ENCODE data around the gene MTFR1L. TPM values are rescaled to one million over a fixed set of nuclear protein-coding genes. Genes with fewer than 3 reads are reported as not detected.

Gene MTFR1L
- total RNA-seq, 4 donors from 2014 or later, result 91.1 to 107 (median 101) TPM

DNA sequence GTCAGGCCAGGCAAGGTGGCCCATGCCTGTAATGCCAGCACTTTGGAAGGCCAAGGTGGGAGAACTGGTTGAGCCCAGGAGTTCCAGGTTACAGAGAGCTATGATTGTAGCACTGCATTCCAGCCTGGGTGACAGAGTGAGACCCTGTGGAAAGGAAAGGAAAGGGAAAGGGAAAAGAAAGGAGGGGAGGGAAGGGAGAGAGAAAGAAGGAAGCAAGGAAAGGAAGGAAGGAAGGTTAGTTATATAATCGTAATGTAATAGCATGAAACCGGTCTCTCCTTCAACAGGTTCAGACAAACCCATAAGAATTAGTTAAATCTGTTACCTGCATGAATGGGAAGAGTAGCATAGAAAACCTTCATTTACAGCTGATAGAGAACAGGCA, 56.9 kb downstream of the MTFR1L start:
- intact Hi-C loops (cut with DNase I), result no loop called here
- peaks cover 17 to 46% (median 42%) of the 10 kb centered on the region in 4 donors for H3K4me1 ChIP-seq
- no peak overlapping the region for H3K4me3 ChIP-seq
- TF ChIP-seq, protein P1, sequence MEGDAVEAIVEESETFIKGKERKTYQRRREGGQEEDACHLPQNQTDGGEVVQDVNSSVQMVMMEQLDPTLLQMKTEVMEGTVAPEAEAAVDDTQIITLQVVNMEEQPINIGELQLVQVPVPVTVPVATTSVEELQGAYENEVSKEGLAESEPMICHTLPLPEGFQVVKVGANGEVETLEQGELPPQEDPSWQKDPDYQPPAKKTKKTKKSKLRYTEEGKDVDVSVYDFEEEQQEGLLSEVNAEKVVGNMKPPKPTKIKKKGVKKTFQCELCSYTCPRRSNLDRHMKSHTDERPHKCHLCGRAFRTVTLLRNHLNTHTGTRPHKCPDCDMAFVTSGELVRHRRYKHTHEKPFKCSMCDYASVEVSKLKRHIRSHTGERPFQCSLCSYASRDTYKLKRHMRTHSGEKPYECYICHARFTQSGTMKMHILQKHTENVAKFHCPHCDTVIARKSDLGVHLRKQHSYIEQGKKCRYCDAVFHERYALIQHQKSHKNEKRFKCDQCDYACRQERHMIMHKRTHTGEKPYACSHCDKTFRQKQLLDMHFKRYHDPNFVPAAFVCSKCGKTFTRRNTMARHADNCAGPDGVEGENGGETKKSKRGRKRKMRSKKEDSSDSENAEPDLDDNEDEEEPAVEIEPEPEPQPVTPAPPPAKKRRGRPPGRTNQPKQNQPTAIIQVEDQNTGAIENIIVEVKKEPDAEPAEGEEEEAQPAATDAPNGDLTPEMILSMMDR (IDR thresholded peaks at IDR 0.05), result no peak
- TF ChIP-seq EP300 (IDR thresholded peaks at IDR 0.05), result no peak
- no peak for TF ChIP-seq POLR2A (IDR thresholded peaks at IDR 0.05; ENCODE audit: low read depth)
- TF ChIP-seq POLR2AphosphoS5 (IDR thresholded peaks at IDR 0.05), result no peak
- WGBS, result 79% methylated on average over 2 of the region's 2 CpGs
- no peak for DNase-seq (ENCODE audit: extremely low spot score)
- H3K27me3 ChIP-seq, result no peaks in the 10 kb centered on the region
- H3K36me3 ChIP-seq, result no peaks in the 10 kb centered on the region
- peak overlapping the region in 3 of 4 donors; percentile 81 to 89 (median 86) for H3K27ac ChIP-seq (replicated peaks in 1 of 4)
- H3K9me3 ChIP-seq, result no peaks in the 10 kb centered on the region

DNA sequence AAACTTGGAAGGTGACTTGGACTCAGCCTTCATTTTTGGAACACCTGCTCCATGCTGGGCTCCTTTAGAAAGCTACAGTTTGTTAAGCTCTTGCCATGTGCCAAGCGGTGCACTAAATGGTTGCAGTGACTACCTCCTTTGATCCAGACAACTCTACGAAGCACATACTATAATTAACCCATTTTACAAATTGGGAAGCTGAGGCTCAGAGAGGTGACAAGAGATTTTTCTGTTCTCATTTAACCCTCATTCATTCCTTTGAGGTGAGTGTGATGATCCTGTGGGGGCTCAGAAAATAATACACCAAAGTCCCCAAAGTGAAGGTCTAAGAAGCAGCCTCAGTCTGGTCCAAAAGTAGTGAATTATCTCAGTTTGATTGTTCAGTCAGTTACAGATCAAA, 57.4 kb downstream of the MTFR1L start:
- Histone ChIP-seq H3K4me3 (no peak overlapping the region), H3K27ac (replicated peaks in 1 of 4) (no peak overlapping the region), H3K27me3 (no peaks in the 10 kb centered on the region), H3K4me1 (peaks cover 16 to 41% (median 38%) of the 10 kb centered on the region in 4 donors), H3K36me3 (no peaks in the 10 kb centered on the region), H3K9me3 (no peaks in the 10 kb centered on the region)
- TF ChIP-seq, protein P1 (IDR thresholded peaks at IDR 0.05), result no peak
- TF ChIP-seq EP300 (IDR thresholded peaks at IDR 0.05), result no peak
- TF ChIP-seq POLR2AphosphoS5 (IDR thresholded peaks at IDR 0.05), result no peak
- no peak for TF ChIP-seq POLR2A (IDR thresholded peaks at IDR 0.05; ENCODE audit: low read depth)
- 97% methylated on average over 2 of the region's 2 CpGs for WGBS
- intact Hi-C loops (cut with DNase I), result no loop called here
- no peak for DNase-seq (ENCODE audit: extremely low spot score)

DNA sequence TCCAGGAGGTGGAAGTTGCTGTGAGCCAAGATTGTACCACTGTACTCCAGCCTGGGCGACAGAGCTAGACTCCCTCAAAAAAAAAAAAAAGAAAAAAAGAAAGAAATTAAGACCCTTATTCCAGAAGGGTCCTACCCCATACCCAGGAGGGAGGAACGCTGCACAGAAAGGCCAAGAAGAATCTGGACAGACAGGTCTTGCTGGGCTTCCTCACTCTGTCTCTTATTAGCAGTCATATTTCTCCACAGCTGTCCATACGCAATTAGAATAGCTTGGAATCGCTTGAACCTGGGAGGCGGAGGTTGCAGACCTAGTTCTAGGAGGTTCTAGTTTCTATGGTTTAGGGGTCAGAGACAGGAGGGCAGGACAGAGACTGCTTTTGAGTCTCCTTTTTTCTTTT, 58.9 kb downstream of the MTFR1L start:
- no peak for DNase-seq (ENCODE audit: extremely low spot score)
- WGBS, result 89% methylated on average over 5 of the region's 5 CpGs
- Histone ChIP-seq H3K27me3 (no peaks in the 10 kb centered on the region), H3K27ac (replicated peaks in 1 of 4) (no peak overlapping the region), H3K9me3 (no peaks in the 10 kb centered on the region), H3K4me1 (peaks cover 13 to 26% (median 22%) of the 10 kb centered on the region in 4 donors), H3K36me3 (no peaks in the 10 kb centered on the region), H3K4me3 (no peak overlapping the region)
- TF ChIP-seq POLR2AphosphoS5 (IDR thresholded peaks at IDR 0.05), result no peak
- no peak for TF ChIP-seq POLR2A (IDR thresholded peaks at IDR 0.05; ENCODE audit: low read depth)
- TF ChIP-seq, protein P1 (IDR thresholded peaks at IDR 0.05), result no peak
- no peak for TF ChIP-seq EP300 (IDR thresholded peaks at IDR 0.05)
- intact Hi-C loops (cut with DNase I), result no loop called here

DNA sequence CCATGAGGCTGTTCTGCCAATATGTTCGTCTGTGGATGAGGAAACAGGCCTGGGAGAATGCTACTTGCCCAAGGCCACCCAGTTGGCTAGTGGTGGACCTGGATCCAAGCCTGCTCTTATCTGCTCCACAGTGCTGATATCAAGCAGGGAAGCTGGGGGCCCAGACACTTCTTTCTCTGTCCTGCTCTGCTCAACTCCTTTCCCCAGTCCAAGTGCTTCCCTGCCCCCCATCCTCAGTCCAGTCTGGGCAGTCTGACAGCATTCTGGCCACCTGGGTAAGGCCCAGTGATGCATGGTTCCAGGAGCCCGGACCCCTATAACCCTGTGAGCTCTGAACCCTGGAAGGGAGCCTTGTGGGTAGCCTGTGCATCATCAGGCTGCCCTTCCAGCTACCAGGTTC, 59.9 kb downstream of the MTFR1L start:
- Histone ChIP-seq H3K27ac (replicated peaks in 1 of 4) (no peak overlapping the region), H3K27me3 (no peaks in the 10 kb centered on the region), H3K4me1 (peaks cover 9 to 16% (median 14%) of the 10 kb centered on the region in 4 donors), H3K4me3 (no peak overlapping the region), H3K9me3 (no peaks in the 10 kb centered on the region), H3K36me3 (no peaks in the 10 kb centered on the region)
- WGBS, result 49% methylated on average over 2 of the region's 2 CpGs
- no peak for TF ChIP-seq POLR2AphosphoS5 (IDR thresholded peaks at IDR 0.05)
- no peak for TF ChIP-seq POLR2A (IDR thresholded peaks at IDR 0.05; ENCODE audit: low read depth)
- DNase-seq (ENCODE audit: extremely low spot score), result no peak
- intact Hi-C loops (cut with DNase I), result no loop called here

DNA sequence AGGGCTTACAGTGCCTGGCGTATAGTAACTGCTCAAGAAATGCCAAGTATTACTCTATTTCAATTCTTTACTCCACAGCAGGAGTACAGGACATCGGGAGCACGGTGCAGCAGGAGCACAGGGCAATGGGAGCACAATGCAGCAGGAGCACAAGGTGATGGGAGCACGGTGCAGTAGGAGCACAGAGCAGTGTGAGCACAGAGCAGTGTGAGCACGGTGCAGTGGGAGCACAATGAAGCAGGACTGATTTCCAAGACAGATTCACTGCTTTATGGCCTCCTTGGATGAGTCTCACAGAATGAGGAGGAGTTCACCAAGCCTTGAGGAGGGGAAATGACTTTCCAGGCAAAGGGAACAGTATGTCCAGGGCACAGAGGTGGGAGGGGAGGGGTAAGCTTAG, 60.8 kb downstream of the MTFR1L start:
- Histone ChIP-seq H3K27me3 (no peaks in the 10 kb centered on the region), H3K27ac (replicated peaks in 1 of 4) (no peak overlapping the region), H3K36me3 (no peaks in the 10 kb centered on the region), H3K9me3 (no peaks in the 10 kb centered on the region), H3K4me1 (peaks cover 5 to 10% (median 8%) of the 10 kb centered on the region in 4 donors), H3K4me3 (no peak overlapping the region)
- no peak for TF ChIP-seq EP300 (IDR thresholded peaks at IDR 0.05)
- TF ChIP-seq, protein P1 (IDR thresholded peaks at IDR 0.05), result no peak
- TF ChIP-seq POLR2A (IDR thresholded peaks at IDR 0.05; ENCODE audit: low read depth), result no peak
- no peak for TF ChIP-seq POLR2AphosphoS5 (IDR thresholded peaks at IDR 0.05)
- intact Hi-C loops (cut with DNase I), result no loop called here
- 89% methylated on average over 5 of the region's 5 CpGs for WGBS
- DNase-seq (ENCODE audit: extremely low spot score), result no peak

Measured in esophagus muscularis mucosa (tissue), 4 donors.